GM19351 (cell line): ENCODE data around the gene PLAAT4.
"Not testable (repeated sequence)": the region's sequence is repeated elsewhere in the genome, so short reads cannot be mapped to it uniquely, and the experiment has no call there.

Experiments
- ATAC-seq: cut with Tn5 transposase; IDR thresholded peaks from one replicate; pipeline ENCODE4 v1.9.1; 2021; ENCODE audit warnings: mild to moderate bottlenecking, moderate library complexity; ENCODE audit not compliant: unreplicated experiment

The PLAAT4 gene

DNA sequence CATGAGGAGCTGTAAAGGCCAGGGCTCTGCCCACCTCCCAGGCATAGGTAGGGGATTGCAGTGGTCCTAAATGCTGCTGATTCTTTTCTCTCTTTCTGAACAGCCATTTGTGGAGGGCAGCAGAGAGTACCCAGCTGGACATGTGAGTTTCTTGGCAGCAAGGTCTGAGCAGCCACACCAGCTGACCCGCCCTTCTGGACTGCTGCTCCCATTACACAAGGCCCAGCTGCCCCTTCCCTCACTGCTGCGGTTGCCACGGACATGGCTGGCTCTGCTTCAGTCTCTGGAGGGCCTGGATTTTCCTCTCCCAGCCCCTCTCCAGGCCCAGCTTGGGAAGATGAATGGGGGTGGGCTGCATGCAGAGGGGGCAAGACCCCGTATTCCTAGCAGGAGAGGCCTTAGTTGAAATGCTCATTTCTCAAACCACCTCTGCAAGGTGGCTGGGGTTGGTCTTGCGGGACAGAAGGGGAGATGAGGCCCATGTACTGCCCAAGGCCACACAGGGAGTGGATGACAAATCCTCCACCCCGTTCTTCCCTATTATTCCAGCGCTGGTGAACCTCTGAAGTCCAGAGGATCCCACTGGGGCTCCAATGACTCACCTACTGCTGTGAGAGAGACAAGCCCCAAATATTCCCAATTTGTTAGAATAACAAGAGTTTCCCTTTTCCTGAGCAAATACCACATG lies 26.1 kb upstream of the PLAAT4 start:
- ATAC-seq: no peak

GRCh38 chr11:63511048-63511748 lies 25.4 kb upstream of the PLAAT4 start:
- ATAC-seq: no peak

- ATAC-seq: no peak
Observed at GRCh38 chr11:63512816-63513215, 23.8 kb upstream of the PLAAT4 start.

DNA sequence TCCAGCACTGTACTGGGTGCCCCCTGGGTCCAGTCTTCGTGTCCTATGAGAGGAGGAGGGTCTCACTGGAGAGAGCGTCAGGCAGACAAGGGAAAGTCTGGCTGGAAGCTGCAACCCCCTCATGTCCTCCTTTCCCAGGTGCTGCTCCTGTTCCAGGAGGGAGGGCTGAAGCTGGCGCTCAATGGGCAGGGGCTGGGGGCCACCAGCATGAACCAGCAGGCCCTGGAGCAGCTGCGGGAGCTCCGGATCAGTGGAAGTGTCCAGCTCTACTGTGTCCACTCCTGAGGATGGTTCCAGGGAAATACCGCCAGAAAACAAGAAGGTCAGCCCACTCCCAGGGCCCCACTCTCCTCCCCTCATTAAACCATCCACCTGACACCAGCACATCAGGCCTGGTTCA lies 20.5 kb upstream of the PLAAT4 start:
- no peak for ATAC-seq

DNA sequence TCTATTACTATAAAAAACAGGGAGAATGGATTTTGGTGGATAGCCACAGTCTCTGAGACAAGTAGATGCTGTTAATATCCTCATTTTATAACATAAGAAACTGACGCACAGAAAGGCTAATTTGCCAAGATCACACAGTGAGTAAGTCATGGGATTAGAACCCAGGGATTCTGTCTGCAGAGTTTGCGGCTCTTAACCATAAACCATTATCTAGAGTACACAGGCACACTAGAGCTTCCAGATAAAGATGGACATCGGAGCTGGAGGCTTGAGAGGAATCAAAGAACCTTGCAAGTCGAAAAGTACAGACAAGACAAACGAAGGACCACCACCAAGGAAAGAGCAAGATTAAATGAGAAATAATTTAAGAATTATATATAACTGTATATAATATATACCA lies 19.5 kb upstream of the PLAAT4 start:
- ATAC-seq: no peak

DNA sequence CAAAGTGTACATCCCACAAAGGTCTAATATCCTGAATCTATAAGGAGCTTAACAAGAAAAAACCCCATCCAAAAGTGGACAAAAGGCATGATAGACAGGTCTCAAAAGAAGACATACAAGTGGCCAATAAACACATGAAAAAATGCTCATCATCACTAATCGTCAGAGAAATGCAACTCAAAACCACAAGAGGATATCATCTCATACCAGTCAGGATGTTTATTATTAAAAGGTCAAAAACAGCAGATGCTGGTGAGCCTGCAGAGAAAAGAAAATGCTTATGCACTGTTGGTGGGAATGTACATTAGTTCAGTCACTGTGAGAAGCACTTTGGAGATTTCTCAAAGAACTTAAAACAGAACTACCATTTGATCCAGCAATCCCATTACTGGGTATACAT lies 18.1 kb upstream of the PLAAT4 start:
- ATAC-seq: no peak

DNA sequence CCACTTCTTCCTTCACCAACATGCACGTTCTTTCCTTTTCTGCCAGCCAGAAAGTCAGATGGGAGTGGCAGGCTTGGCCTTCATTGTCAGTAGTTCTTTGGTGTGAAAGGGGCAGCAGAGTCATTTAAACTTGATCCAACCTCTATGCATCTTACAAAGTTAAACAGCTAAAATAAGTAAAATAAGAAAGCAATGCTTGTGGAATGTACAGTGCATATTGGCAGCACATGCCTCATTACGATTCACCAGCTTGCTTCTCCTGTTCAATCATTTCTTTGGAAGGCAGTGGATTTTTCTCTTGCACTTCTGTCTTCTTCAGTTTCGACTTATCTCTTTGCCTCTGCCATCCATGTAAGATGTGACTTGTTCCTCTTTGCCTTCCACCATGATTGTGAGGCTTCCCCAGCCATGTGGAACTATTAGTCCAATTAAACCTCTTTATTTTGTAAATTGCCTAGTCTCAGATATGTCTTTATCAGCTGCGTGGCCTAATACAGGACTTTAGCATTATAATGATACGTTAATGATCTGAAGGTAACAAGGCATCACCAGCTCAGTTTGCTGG lies 15.9 kb upstream of the PLAAT4 start:
- no peak for ATAC-seq

DNA sequence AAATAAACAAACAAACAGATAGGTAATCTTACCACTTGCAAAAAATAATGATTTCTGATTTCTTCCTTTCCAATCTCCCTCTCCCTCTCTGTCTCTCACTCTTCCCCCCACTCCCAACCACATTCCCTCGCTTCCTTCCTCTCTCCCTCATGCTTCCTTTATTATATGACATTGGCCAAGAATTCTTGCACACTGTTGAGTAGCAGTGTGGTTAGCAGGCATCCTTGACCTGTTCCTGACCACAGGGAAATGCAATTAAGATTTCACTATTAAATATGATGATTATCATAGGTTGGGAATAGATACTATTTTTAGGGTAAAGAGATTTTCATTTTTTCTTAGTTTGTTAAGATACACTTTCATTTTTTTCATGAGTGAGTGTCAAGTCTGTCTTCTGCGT lies 14.7 kb upstream of the PLAAT4 start:
- ATAC-seq: no peak

DNA sequence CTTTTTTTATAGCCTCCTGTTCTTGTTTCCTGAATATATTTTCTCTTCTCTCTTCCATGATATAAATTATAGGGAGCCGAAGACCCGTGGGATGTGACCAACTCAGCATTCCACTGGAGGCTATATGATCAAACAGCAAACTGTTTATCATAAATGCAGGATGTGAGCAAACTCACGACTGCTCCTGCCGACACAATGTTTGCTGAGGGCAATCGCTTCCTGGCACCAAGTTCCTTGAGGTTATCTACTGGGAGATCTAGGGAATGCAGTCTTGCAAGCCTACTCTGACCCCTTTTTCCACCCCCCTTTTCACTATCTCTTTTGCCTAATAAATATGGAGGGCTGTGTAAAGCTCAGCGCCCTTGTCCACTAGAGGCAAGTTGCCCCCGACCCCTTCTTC lies 13.5 kb upstream of the PLAAT4 start:
- no peak for ATAC-seq

DNA sequence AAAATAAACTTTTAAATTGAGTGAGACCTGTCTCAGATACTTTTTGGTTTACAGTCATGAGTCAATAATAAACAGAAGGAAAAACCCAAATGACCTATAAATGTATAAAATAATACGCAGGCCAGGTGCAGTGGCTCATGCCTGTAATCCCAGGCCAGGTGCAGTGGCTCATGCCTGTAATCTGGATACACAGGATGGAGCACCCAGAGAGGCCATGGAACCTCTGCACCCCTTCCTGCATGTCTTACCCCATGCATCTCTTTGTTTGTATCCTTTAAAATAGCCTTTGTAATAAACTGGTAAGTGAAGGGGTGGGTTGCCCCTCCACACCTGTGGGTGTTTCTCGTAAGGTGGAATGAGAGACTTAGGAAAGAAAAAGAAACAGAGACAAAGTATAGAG lies 8.9 kb upstream of the PLAAT4 start:
- no peak for ATAC-seq

GRCh38 chr11:63528156-63528555 lies 8.5 kb upstream of the PLAAT4 start:
- not testable (repeated sequence) for ATAC-seq

DNA sequence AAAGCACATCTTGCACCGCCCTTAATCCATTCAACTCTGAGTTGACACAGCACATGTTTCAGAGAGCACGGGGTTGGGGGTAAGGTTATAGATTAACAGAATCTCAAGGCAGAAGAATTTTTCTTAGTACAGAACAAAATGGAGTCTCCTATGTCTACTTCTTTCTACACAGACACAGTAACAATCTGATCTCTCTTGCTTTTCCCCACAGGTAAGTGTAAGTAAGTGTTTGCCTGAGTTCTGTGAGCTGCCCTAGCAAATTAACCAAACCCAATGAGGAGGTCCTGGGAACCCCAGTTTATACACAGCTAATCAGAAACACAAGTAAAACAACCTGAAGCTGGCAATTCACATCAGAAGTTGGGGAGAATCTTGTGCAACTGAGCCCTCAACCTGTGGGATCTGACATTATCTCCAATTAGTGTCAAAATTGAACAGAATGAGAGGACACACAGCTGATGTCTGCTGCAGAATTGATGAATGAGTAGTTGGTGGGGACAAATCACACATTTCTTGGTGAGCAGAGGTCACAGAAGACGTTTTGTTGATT lies 7.8 kb upstream of the PLAAT4 start:
- not testable (repeated sequence) for ATAC-seq

- not testable (repeated sequence) for ATAC-seq
Observed at GRCh38 chr11:63529373-63529772, 7.2 kb upstream of the PLAAT4 start.

GRCh38 chr11:63530021-63530420 lies 6.6 kb upstream of the PLAAT4 start:
- ATAC-seq: no peak

GRCh38 chr11:63531074-63531792 lies 5.4 kb upstream of the PLAAT4 start:
- peak; percentile 87 for ATAC-seq

DNA sequence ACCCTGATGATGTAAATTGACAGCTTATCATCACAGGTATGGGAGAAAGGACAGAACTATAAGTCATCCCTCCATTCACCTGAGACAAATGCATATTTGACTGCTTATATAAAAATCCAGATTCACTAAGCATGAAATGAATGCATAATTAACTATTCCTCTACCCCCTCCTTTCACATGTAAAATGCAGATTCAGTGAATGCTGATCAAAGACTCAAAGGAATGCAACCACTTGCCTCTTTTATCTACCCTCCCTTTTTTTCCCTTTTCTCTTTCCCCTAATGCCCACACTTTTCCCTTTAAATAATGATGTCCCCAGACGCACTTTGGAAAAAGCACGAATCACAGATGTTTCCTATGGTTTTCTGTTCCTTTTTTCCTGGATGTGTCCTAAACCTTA lies 4.5 kb upstream of the PLAAT4 start:
- no peak for ATAC-seq

- no peak for ATAC-seq
Observed at GRCh38 chr11:63532799-63533475, 3.7 kb upstream of the PLAAT4 start.

DNA sequence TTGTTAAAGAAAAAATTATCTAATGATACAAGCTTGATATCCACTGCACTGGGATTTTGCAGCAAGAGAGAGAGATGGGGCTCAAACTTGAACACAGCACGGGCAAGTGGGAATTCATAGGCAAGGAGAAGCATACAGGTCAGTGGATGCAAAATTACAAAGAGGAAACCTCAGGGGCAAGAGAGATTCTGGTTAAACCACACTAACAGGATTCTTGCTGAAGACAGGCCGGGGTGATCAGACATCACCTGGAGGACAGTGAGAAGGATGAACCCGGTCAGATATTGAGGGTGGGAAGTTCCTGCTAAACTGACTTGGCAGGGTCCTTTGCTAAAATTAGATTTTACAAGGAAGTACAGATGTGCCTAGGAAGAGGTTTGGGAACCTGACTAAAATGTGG lies 2.5 kb upstream of the PLAAT4 start:
- ATAC-seq: no peak

DNA sequence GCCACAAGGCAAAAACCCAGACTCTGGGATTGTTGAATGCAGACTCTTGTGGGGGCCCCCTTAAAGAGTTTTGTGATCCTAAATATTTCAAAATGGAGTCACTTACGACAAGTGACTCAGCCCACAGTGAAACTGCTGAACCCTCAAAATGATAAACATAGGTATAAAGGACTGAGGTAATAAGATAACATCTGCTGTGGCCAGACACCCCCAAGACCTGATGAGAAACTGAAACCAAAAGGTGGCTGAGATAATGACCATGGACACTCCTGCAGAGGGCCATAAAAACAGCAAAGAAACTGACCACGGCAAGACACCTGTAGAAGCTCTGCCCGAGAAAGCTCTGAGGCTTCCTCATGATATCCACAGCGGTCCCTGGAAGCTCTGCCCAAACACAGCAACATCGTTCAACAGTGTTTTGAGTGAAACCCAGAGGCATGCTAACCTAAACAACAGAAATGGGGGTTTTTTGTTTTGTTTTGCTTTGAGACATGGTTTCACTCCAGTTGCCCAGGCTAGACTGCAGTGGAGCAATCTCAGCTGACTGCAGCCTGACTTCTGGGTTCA lies 1.6 kb upstream of the PLAAT4 start:
- ATAC-seq: peak; percentile 54

GRCh38 chr11:63535734-63536133 lies 874 bp upstream of the PLAAT4 start:
- no peak for ATAC-seq
